Left lung (tissue), 10 donors: ENCODE results near the gene PRPF40A. TPM values are rescaled to one million over a fixed set of nuclear protein-coding genes. Genes with fewer than 3 reads are reported as not detected.
A peak's percentile ranks its signal among the peaks of the same experiment; 100 is the strongest.

Source experiments
- ATAC-seq: fragments of 200-7000 bp; cut with Tn5 transposase; one replicate; pipeline ENCODE4 v1.9.1; 2020; ENCODE audit warnings: moderate library complexity
- DNase-seq, 4 donors: peaks; one replicate each; pipeline ENCODE4 v3.0.0-alpha.2; 2013 to 2020
- H3K27ac ChIP-seq, 2 donors: fragments of 200-600 bp; sonication (generic) in 1 of 2; one replicate each; pipeline versions ENCODE4 v1.5.0 to v1.8.0; 2020 to 2021
- H3K27me3 ChIP-seq, 2 donors: fragments of 200-600 bp; sonication (generic) in 1 of 2; one replicate each; pipeline versions ENCODE4 v1.5.0 to v1.8.0; 2020 to 2021
- H3K36me3 ChIP-seq, 2 donors: fragments of 200-600 bp; sonication (generic) in 1 of 2; one replicate each; pipeline versions ENCODE4 v1.5.0 to v1.8.0; 2020 to 2021
- H3K4me1 ChIP-seq, 2 donors: fragments of 200-600 bp; one replicate each; pipeline ENCODE4 v1.8.0; 2021
- H3K4me3 ChIP-seq, 2 donors: fragments of 200-600 bp; sonication (generic) in 1 of 2; one replicate each; pipeline versions ENCODE4 v1.5.0 to v1.8.0; 2020 to 2021; ENCODE audit warnings: mild to moderate bottlenecking in 1 of 2
- H3K9me3 ChIP-seq, 2 donors: fragments of 200-600 bp; sonication (generic) in 1 of 2; one replicate each; pipeline versions ENCODE4 v1.5.0 to v1.8.0; 2020 to 2021
- intact Hi-C, 2 donors: fragments of 100-400 bp; cut with DNase I; formaldehyde crosslinking; loops; one replicate each; pipeline versions ENCODE4 v1.11.2 to v1.14.2; 2022
- polyA plus RNA-seq, 6 donors: library from polyadenylated mRNA; unstranded; fragments of 120-200 nt; gene quantifications; one replicate each; pipeline ENCODE4 v1.2.1, GENCODE V29; 2013; ENCODE audit not compliant: insufficient read length in 6 of 6
- total RNA-seq, 2 donors: library from RNA; stranded (reverse); fragmentation: NEBNext Ultra II Directional; extraction: Animal tissue kit (Norgen Biotek cat#: 25700); gene quantifications; one replicate each; pipeline ENCODE4 v1.2.1, GENCODE V29; 2021
- TF ChIP-seq, protein P1 (sequence below), 2 donors: fragments of 200-600 bp; sonication (generic) in 1 of 2; IDR thresholded peaks; one replicate each; pipeline versions ENCODE4 v1.5.0 to v1.8.0; 2021; ENCODE audit warnings: antibody characterized with exemption in 2 of 2
- donor health status: DM: no; HTN: yes; CAD: no.
- donor health status: DM: no; HTN: no; CAD: no.

PRPF40A gene
- total and polyA plus RNA-seq, 8 donors: 68.8 to 165 (median 135) TPM

DNA sequence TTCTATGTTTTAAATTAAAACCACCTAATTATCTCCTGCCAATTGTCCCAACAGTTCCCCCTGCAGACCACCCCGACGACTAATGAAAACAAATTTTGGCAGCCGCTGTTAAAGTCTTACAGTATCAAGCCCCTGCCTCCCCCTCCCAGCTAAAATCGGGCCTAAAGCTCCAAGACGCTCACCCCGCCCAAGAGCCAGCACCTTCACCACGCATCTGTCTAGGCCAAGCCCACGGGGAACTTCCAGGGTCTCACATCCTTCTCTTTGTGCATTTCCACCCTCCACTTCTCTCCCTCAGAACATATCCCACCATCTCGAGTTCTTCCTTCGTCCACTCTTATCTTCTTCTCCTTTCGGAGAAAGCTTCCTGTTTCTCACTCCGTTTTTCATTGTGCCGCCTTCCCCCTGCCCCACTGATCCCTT, 445 bp downstream of the PRPF40A start:
- Histone ChIP-seq H3K27me3 (no peaks in the 10 kb centered on the region), H3K4me3 (peak overlapping the region; percentile 85 to 95), H3K9me3 (no peaks in the 10 kb centered on the region), H3K27ac (peak overlapping the region; percentile 98 to 99), H3K36me3 (peaks cover 0 to 27% of the 10 kb centered on the region in 2 donors), H3K4me1 (peaks cover 20 to 54% of the 10 kb centered on the region in 2 donors)
- ATAC-seq: no peak
- intact Hi-C loops: no loop called here
- TF ChIP-seq, protein P1, sequence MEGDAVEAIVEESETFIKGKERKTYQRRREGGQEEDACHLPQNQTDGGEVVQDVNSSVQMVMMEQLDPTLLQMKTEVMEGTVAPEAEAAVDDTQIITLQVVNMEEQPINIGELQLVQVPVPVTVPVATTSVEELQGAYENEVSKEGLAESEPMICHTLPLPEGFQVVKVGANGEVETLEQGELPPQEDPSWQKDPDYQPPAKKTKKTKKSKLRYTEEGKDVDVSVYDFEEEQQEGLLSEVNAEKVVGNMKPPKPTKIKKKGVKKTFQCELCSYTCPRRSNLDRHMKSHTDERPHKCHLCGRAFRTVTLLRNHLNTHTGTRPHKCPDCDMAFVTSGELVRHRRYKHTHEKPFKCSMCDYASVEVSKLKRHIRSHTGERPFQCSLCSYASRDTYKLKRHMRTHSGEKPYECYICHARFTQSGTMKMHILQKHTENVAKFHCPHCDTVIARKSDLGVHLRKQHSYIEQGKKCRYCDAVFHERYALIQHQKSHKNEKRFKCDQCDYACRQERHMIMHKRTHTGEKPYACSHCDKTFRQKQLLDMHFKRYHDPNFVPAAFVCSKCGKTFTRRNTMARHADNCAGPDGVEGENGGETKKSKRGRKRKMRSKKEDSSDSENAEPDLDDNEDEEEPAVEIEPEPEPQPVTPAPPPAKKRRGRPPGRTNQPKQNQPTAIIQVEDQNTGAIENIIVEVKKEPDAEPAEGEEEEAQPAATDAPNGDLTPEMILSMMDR (IDR thresholded peaks at IDR 0.05): no peak
- peak in 3 of 4 donors; percentile 24 to 45 (median 36) for DNase-seq

GRCh38 chr2:152715854-152716428, 1.3 kb downstream of the PRPF40A start:
- ATAC-seq (no peak), DNase-seq (peak in 1 of 4 donors; percentile 5)
- TF ChIP-seq, protein P1 (IDR thresholded peaks at IDR 0.05): no peak
- Histone ChIP-seq H3K4me1 (peaks cover 20 to 45% of the 10 kb centered on the region in 2 donors), H3K27me3 (no peaks in the 10 kb centered on the region), H3K27ac (peak overlapping the region in 1 of 2 donors; percentile 99), H3K36me3 (peaks cover 0 to 33% of the 10 kb centered on the region in 2 donors), H3K4me3 (peak overlapping the region; percentile 85 to 95), H3K9me3 (no peaks in the 10 kb centered on the region)
- intact Hi-C loops: no loop called here

DNA sequence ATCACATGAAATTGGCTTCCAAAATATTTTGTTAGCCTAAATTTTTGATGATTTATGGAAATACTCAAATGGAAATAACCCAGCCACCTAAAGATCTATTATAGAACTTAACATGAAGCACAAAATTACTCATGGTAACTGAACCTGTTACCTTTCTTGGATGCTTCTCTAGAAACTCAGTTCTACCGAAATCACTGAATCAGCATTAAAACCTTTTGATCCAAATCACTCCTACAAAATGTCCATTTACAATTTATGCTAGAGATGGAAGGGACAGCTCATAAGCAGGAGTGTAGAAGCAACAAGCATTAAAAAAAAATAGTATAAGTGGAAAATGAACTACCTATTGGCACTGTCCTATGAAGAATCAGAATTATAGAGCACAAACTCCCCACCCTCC, 2.1 kb downstream of the PRPF40A start:
- ATAC-seq (no peak), DNase-seq (no peak)
- peaks cover 0 to 41% of the 10 kb centered on the region in 2 donors for H3K36me3 ChIP-seq
- TF ChIP-seq, protein P1 (IDR thresholded peaks at IDR 0.05): no peak
- no peak overlapping the region for H3K27ac ChIP-seq
- no peaks in the 10 kb centered on the region for H3K27me3 ChIP-seq
- peaks cover 17 to 37% of the 10 kb centered on the region in 2 donors for H3K4me1 ChIP-seq
- H3K4me3 ChIP-seq: no peak overlapping the region
- intact Hi-C loops: no loop called here
- H3K9me3 ChIP-seq: no peaks in the 10 kb centered on the region

DNA sequence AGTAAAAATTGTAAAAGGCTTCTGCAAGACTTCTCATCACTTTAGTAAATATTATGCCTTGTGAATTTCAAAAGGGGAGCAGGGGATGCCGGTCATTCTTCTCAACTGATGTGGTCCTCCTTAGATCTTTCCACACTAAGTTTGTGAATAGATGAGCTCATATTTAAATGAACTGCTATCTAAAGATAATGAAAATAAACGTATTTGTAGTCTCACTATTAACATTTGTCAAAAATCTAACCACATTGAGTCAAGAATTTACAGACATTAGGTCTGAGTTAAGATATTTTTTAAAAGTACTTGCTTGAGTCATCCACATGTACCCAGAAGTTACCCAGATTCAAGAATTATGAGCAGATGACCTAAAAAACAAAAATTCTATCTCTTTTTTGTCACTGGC, 6.5 kb downstream of the PRPF40A start:
- no peak for ATAC-seq
- intact Hi-C loops: no loop called here
- Histone ChIP-seq H3K27me3 (no peaks in the 10 kb centered on the region), H3K27ac (no peak overlapping the region), H3K9me3 (no peaks in the 10 kb centered on the region), H3K4me3 (no peak overlapping the region), H3K36me3 (peaks cover 0 to 53% of the 10 kb centered on the region in 2 donors), H3K4me1 (peaks cover 5 to 22% of the 10 kb centered on the region in 2 donors)
- TF ChIP-seq, protein P1 (IDR thresholded peaks at IDR 0.05): no peak
- no peak for DNase-seq

GRCh38 chr2:152708742-152709141, 8.5 kb downstream of the PRPF40A start:
- Histone ChIP-seq H3K36me3 (peaks cover 0 to 37% of the 10 kb centered on the region in 2 donors), H3K4me3 (no peak overlapping the region), H3K4me1 (peaks cover 0 to 13% of the 10 kb centered on the region in 2 donors), H3K27ac (no peak overlapping the region), H3K9me3 (no peaks in the 10 kb centered on the region), H3K27me3 (no peaks in the 10 kb centered on the region)
- ATAC-seq (no peak), DNase-seq (no peak)
- TF ChIP-seq, protein P1 (IDR thresholded peaks at IDR 0.05): no peak
- intact Hi-C loops: no loop called here
